AG04449 (cell line): ENCODE data around the gene XPNPEP2.

Experiments
- CTCF ChIA-PET: fragments of 350-600 bp; formaldehyde crosslinking; extraction: SDS; loops from one replicate; lab custom pipeline; 2021; ENCODE audit warnings: antibody characterized with exemption; lab: Yijun Ruan, JAX
- POLR2A ChIA-PET: fragments of 400-600, 350-600 bp; formaldehyde crosslinking; extraction: SDS; loops from one replicate; lab custom pipeline; 2020; ENCODE audit warnings: antibody characterized with exemption, inconsistent platforms; lab: Yijun Ruan, JAX
- DNase-seq: peaks from one replicate; pipeline ENCODE4 v3.0.0-alpha.2; 2010; ENCODE audit warnings: low read depth, low spot score
- H3K4me3 ChIP-seq: 2 replicates; pipeline ENCODE4 v1.5.1; 2011; ENCODE audit warnings: low read depth, mild to moderate bottlenecking, control low read depth, low read length
- CTCF ChIP-seq: IDR thresholded peaks from one replicate; pipeline ENCODE4 v1.5.1; 2011; ENCODE audit warnings: mild to moderate bottlenecking, moderate library complexity, low read length, control low read depth, inconsistent platforms; ENCODE audit not compliant: insufficient read depth; ENCODE audit errors: missing control alignments

Gene XPNPEP2

GRCh38 chrX:129717892-129718291, 20.9 kb upstream of the XPNPEP2 start:
- POLR2A ChIA-PET: no interaction called here
- TF ChIP-seq CTCF: no peak
- peak; percentile 52 for DNase-seq
- H3K4me3 ChIP-seq: no peak overlapping the region
- CTCF ChIA-PET: interaction anchor here (1.0 to 2.4 kb wide), 4 partner anchors 8 to 81 kb away, joined by 3 to 9 read pairs (median 5); partner anchors contain the start of gene APLN

GRCh38 chrX:129718676-129719075, 20.1 kb upstream of the XPNPEP2 start:
- ChIA-PET POLR2A (no interaction called here), CTCF (interaction anchor here (2.4 kb wide), 1 partner anchor 81 kb away, joined by 7 read pairs; no protein-coding TSS in a partner anchor)
- H3K4me3 ChIP-seq: no peak overlapping the region
- no peak for DNase-seq
- no peak for TF ChIP-seq CTCF

GRCh38 chrX:129719268-129719667, 19.5 kb upstream of the XPNPEP2 start:
- POLR2A ChIA-PET: no interaction called here
- H3K4me3 ChIP-seq: no peak overlapping the region
- no peak for TF ChIP-seq CTCF
- CTCF ChIA-PET: interaction anchor here (1.0 kb wide), 1 partner anchor 81 kb away, joined by 5 read pairs; no protein-coding TSS in a partner anchor
- DNase-seq: no peak

GRCh38 chrX:129719931-129720530, 18.7 kb upstream of the XPNPEP2 start:
- no peak for TF ChIP-seq CTCF
- no peak for DNase-seq
- POLR2A ChIA-PET: no interaction called here
- H3K4me3 ChIP-seq: no peak overlapping the region
- CTCF ChIA-PET: interaction anchor here (1.0 kb wide), 1 partner anchor 82 kb away, joined by 5 read pairs; no protein-coding TSS in a partner anchor

- no peak for TF ChIP-seq CTCF
- CTCF ChIA-PET: no interaction called here
These were observed 18.0 kb upstream of the XPNPEP2 start for GRCh38 chrX:129720741-129721140.

GRCh38 chrX:129721414-129721813, 17.4 kb upstream of the XPNPEP2 start:
- TF ChIP-seq CTCF: no peak
- H3K4me3 ChIP-seq: no peak overlapping the region
- ChIA-PET POLR2A (no interaction called here), CTCF (no interaction called here)
- no peak for DNase-seq

More at GRCh38 chrX:129720741-129721140, 18.0 kb upstream of the XPNPEP2 start:
- no peak for DNase-seq
- POLR2A ChIA-PET: no interaction called here
- H3K4me3 ChIP-seq: no peak overlapping the region
